Breast epithelium (tissue), 4 donors: ENCODE measurements around the gene FES. TPM values are rescaled to one million over a fixed set of nuclear protein-coding genes. Genes with fewer than 3 reads are reported as not detected.

ENCODE experiments used
- DNase-seq, 2 donors: peaks; one replicate each; pipeline ENCODE4 v3.0.0-alpha.2; 2019; ENCODE audit warnings: low spot score in 2 of 2
- H3K27ac ChIP-seq, 2 donors: fragments of 200-600 bp; sonication (generic) in 1 of 2; one replicate each; pipeline ENCODE4 v1.5.1; 2016 to 2019; ENCODE audit warnings: mild to moderate bottlenecking in 1 of 2
- H3K27me3 ChIP-seq, 2 donors: fragments of 200-600 bp; sonication (generic) in 1 of 2; one replicate each; pipeline versions ENCODE4 v1.5.1 to v1.6.0; 2017 to 2019; ENCODE audit warnings: control low read depth in 1 of 2, mild to moderate bottlenecking in 1 of 2
- H3K36me3 ChIP-seq: fragments of 200-600 bp; one replicate; pipeline ENCODE4 v1.5.1; 2019
- H3K4me1 ChIP-seq, 2 donors: fragments of 200-600 bp; sonication (generic); one replicate each; pipeline ENCODE4 v1.5.1; 2016 to 2019; ENCODE audit warnings: control low read depth in 1 of 2
- H3K4me3 ChIP-seq, 3 donors: fragments of 200-600 bp; sonication (generic); 1 replicate in 2 of 3; 2 replicates in 1 of 3; pipeline ENCODE4 v1.5.1; 2016 to 2019; ENCODE audit warnings: mild to moderate bottlenecking in 3 of 3, moderate library complexity in 2 of 3
- H3K9me3 ChIP-seq, 2 donors: fragments of 200-600 bp; sonication (generic) in 1 of 2; one replicate each; pipeline ENCODE4 v1.5.1; 2016 to 2019; ENCODE audit warnings: control low read depth in 1 of 2
- CTCF ChIP-seq, 3 donors: fragments of 450-650 bp; IDR thresholded peaks; one replicate each; pipeline ENCODE4 v1.5.1; 2016 to 2017; ENCODE audit warnings: antibody characterized with exemption in 3 of 3, mild to moderate bottlenecking in 3 of 3, moderate library complexity in 3 of 3
- POLR2A ChIP-seq: fragments of 450-650 bp; IDR thresholded peaks from one replicate; pipeline ENCODE4 v1.6.1; 2016; ENCODE audit warnings: antibody characterized with exemption, mild to moderate bottlenecking, moderate library complexity
- POLR2AphosphoS5 ChIP-seq, 3 donors: sonication (generic); formaldehyde crosslinking; IDR thresholded peaks; one replicate each; pipeline ENCODE4 v1.6.1; 2017; ENCODE audit warnings: antibody characterized with exemption in 3 of 3
- intact Hi-C: fragments of 100-400 bp; cut with DNase I; formaldehyde crosslinking; loops from one replicate; pipeline ENCODE4 v1.15.1; 2023; ENCODE audit warnings: low total_unique reads
- total RNA-seq, 3 donors: library from RNA; depleted of rRNA; stranded (reverse); fragments of >200 nt; gene quantifications; one replicate each; pipeline ENCODE4 v1.1.0, GENCODE V29; 2016

FES gene
- total RNA-seq, 3 donors from 2014 or later: 41.4 to 54.7 (median 42.3) TPM

GRCh38 chr15:90869601-90870353, 14.5 kb upstream of the FES start:
- H3K27ac ChIP-seq: peak overlapping the region; percentile 90 to 97
- DNase-seq: no peak
- H3K36me3 ChIP-seq: no peaks in the 10 kb centered on the region
- H3K4me3 ChIP-seq: peak overlapping the region in 1 of 3 donors; percentile 96
- peaks cover 4 to 31% of the 10 kb centered on the region in 2 donors for H3K4me1 ChIP-seq
- intact Hi-C loops: no loop called here
- no peaks in the 10 kb centered on the region for H3K9me3 ChIP-seq
- no peaks in the 10 kb centered on the region for H3K27me3 ChIP-seq
- no peak for TF ChIP-seq CTCF (IDR thresholded peaks at IDR 0.05)
- TF ChIP-seq POLR2A: no peak
- peak in 2 of 3 donors; percentile 29 to 56 for TF ChIP-seq POLR2AphosphoS5 (IDR thresholded peaks at IDR 0.05)

DNA sequence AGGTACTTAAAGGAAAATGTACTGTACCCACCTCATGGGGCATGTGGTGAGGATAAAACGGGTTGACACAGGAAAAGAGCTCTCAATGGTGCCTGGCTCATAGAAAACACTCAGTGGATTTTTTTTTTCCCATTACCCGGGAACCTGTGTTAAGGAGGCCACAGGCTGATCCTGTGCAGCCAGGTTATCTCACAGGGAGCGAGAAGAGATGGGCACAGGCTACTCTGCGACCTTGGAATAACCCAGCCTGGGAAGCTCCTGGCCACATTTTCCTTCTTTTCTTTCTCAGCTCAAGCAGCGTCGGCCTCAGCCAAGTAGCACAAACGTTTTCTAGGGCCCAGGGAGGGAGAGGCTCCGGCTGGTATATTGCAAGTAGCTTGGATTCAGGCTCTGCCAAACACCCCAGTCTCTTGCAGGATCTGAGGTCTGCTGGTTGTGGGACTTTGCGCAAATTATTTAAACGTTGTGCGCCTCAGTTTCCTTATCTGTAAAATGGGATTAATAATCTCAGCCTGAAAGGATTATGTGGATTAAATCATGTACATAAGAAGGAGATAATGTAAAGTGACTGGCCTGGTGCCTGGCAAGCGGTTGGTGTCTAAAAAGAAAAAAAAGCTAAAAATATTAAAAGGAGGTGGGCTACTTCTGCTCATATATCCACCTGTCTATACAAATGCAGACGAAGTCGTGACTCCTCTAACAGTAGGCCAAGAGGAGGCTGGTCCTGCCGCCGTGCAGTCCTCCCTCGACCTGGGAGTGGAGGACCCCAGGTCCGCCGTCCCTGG, 13.8 kb upstream of the FES start:
- Histone ChIP-seq H3K27ac (peak overlapping the region; percentile 90 to 97), H3K36me3 (no peaks in the 10 kb centered on the region), H3K4me1 (peaks cover 4 to 31% of the 10 kb centered on the region in 2 donors), H3K9me3 (no peaks in the 10 kb centered on the region), H3K4me3 (peak overlapping the region; percentile 92 to 97 (median 96)), H3K27me3 (no peaks in the 10 kb centered on the region)
- intact Hi-C loops: no loop called here
- DNase-seq: no peak
- TF ChIP-seq POLR2A (no peak), CTCF (IDR thresholded peaks at IDR 0.05) (no peak), POLR2AphosphoS5 (IDR thresholded peaks at IDR 0.05) (no peak)

GRCh38 chr15:90871139-90871715, 13.1 kb upstream of the FES start:
- no peaks in the 10 kb centered on the region for H3K36me3 ChIP-seq
- H3K4me1 ChIP-seq: peaks cover 4 to 31% of the 10 kb centered on the region in 2 donors
- peak in 1 of 3 donors; percentile 44 for TF ChIP-seq POLR2AphosphoS5 (IDR thresholded peaks at IDR 0.05)
- TF ChIP-seq POLR2A: no peak
- H3K27ac ChIP-seq: peak overlapping the region; percentile 90 to 97
- no peak for DNase-seq
- intact Hi-C loops: no loop called here
- H3K27me3 ChIP-seq: no peaks in the 10 kb centered on the region
- peak overlapping the region; percentile 92 to 97 (median 96) for H3K4me3 ChIP-seq
- H3K9me3 ChIP-seq: no peaks in the 10 kb centered on the region

- DNase-seq: no peak
- TF ChIP-seq POLR2AphosphoS5 (IDR thresholded peaks at IDR 0.05): no peak
- no peak for TF ChIP-seq CTCF (IDR thresholded peaks at IDR 0.05)
- no peak for TF ChIP-seq POLR2A
- Histone ChIP-seq H3K36me3 (peaks cover under 1% of the 10 kb centered on the region), H3K27me3 (no peaks in the 10 kb centered on the region), H3K27ac (peak overlapping the region; percentile 90 to 97), H3K4me1 (peaks cover 4 to 31% of the 10 kb centered on the region in 2 donors), H3K9me3 (no peaks in the 10 kb centered on the region), H3K4me3 (peak overlapping the region; percentile 92 to 97 (median 96))
- intact Hi-C loops: no loop called here
Measured at GRCh38 chr15:90871716-90872485, 12.4 kb upstream of the FES start.

DNA sequence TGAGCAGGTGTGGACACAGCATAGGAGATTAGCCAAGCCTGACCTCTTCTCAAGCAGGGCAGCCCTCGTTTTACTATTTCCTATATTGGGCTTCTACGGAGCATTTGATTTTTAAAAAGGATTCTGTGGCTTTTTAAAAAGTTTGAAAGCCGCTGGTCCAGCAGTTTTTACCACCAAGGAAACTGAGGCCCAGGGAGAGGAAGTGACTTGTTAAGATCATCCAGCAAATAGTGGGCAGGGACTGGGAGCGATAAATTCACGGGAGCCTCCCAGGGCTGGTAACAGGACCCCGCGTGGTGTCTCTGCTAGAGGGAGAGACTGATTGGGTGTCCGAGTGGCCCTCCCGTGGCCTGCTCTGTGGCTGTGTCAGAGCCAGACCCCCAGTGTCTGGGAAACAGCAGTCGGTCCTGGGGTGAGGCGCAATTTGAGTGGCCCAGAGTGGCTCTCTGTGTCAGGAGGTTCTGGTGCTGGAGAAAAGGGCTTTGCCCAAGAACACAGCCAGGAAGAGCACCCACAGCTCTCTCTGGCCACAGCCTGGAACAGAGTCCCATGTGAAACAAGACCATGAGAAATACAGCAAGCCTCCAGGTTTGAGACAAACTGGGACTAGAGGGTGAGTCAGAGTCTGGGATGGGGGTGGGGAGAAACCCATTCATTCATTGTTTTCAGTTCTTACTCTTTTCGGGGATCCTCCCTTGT, 11.7 kb upstream of the FES start:
- H3K27me3 ChIP-seq: no peaks in the 10 kb centered on the region
- intact Hi-C loops: no loop called here
- peaks cover 4 to 31% of the 10 kb centered on the region in 2 donors for H3K4me1 ChIP-seq
- H3K27ac ChIP-seq: peak overlapping the region; percentile 90 to 97
- peak overlapping the region; percentile 92 to 97 (median 96) for H3K4me3 ChIP-seq
- TF ChIP-seq POLR2AphosphoS5 (IDR thresholded peaks at IDR 0.05): no peak
- TF ChIP-seq CTCF (IDR thresholded peaks at IDR 0.05): no peak
- TF ChIP-seq POLR2A: no peak
- no peaks in the 10 kb centered on the region for H3K9me3 ChIP-seq
- H3K36me3 ChIP-seq: peaks cover 6% of the 10 kb centered on the region
- no peak for DNase-seq
